Hepatocyte (in vitro differentiated cells): Measurements from ENCODE around the gene TESK2. TPM values are rescaled to one million over a fixed set of nuclear protein-coding genes. Genes with fewer than 3 reads are reported as not detected.

Experiments
- DNase-seq: peaks from one replicate; pipeline ENCODE4 v3.0.0-alpha.2; 2016; ENCODE audit warnings: low spot score
- H2AFZ ChIP-seq: fragments of 200-600 bp; sonication (generic); 2 replicates; pipeline ENCODE4 v1.6.0; 2016; ENCODE audit warnings: antibody characterized with exemption, mild to moderate bottlenecking
- H3K27ac ChIP-seq: fragments of 200-600 bp; sonication (generic); 2 replicates; pipeline ENCODE4 v1.5.1; 2016; ENCODE audit warnings: mild to moderate bottlenecking
- H3K27me3 ChIP-seq: fragments of 200-600 bp; sonication (generic); 2 replicates; pipeline ENCODE4 v1.6.1; 2016
- H3K36me3 ChIP-seq: fragments of 200-600 bp; sonication (generic); replicated peaks from 2 replicates; pipeline ENCODE4 v1.5.1; 2016; ENCODE audit warnings: low read depth; ENCODE audit not compliant: insufficient read depth
- H3K4me1 ChIP-seq: fragments of 200-600 bp; sonication (generic); 2 replicates; pipeline ENCODE4 v1.5.1; 2016; ENCODE audit warnings: mild to moderate bottlenecking, moderate library complexity; ENCODE audit not compliant: insufficient read depth
- H3K4me2 ChIP-seq: fragments of 200-600 bp; sonication (generic); 2 replicates; pipeline ENCODE4 v1.6.0; 2016
- H3K4me3 ChIP-seq: fragments of 200-600 bp; sonication (generic); 2 replicates; pipeline ENCODE4 v1.5.1; 2016; ENCODE audit warnings: mild to moderate bottlenecking
- H3K79me2 ChIP-seq: fragments of 200-600 bp; sonication (generic); 2 replicates; pipeline ENCODE4 v1.6.0; 2017; ENCODE audit warnings: mild to moderate bottlenecking
- H3K9me2 ChIP-seq: fragments of 200-600 bp; sonication (generic); replicated peaks from 2 replicates; pipeline ENCODE4 v1.6.0; 2017; ENCODE audit warnings: mild to moderate bottlenecking; ENCODE audit not compliant: insufficient read depth
- H3K9me3 ChIP-seq: fragments of 200-600 bp; sonication (generic); 2 replicates; pipeline ENCODE4 v1.5.1; 2016; ENCODE audit warnings: low read depth, mild to moderate bottlenecking
- H4K20me1 ChIP-seq: fragments of 200-600 bp; sonication (generic); 2 replicates; pipeline ENCODE4 v1.6.0; 2016; ENCODE audit warnings: mild to moderate bottlenecking; ENCODE audit not compliant: insufficient read depth, poor library complexity, severe bottlenecking
- CTCF ChIP-seq: fragments of 200-600 bp; sonication (generic); IDR thresholded peaks from 2 replicates; pipeline ENCODE4 v1.5.1; 2016; ENCODE audit warnings: antibody characterized with exemption, mild to moderate bottlenecking; ENCODE audit not compliant: poor library complexity
- EZH2 ChIP-seq: fragments of 200-600 bp; sonication (generic); IDR thresholded peaks from 2 replicates; pipeline ENCODE4 v1.6.1; 2016; ENCODE audit warnings: antibody characterized with exemption, mild to moderate bottlenecking, borderline replicate concordance
- EZH2phosphoT487 ChIP-seq: fragments of 200-600 bp; sonication (generic); IDR thresholded peaks from one replicate; pipeline ENCODE4 v1.6.1; 2018; ENCODE audit warnings: antibody characterized with exemption, mild to moderate bottlenecking, low read depth, moderate library complexity; ENCODE audit not compliant: unreplicated experiment, severe bottlenecking
- WGBS: methylation state at CpG from one replicate; pipeline ENCODE4 v1.1.6; 2016; ENCODE audit warnings: low lambda C conversion rate; ENCODE audit errors: missing lambda C conversion rate; 5-methylcytosine and 5-hydroxymethylcytosine counted together
- polyA plus RNA-seq: library from polyadenylated mRNA; unstranded; fragments of >200 nt; fragmentation: Nextera tagmentation; extraction: Ambion mirVana; gene quantifications from 2 replicates; pipeline ENCODE4 v1.2.1, GENCODE V29; 2016
- total RNA-seq: library from RNA; depleted of rRNA; stranded (reverse); fragments of >200 nt; gene quantifications from 2 replicates; pipeline ENCODE4 v1.2.3, GENCODE V29; 2014

TESK2 gene
- total and polyA plus RNA-seq, 2 experiments from 2014 or later = 6.2 to 8.6 TPM

GRCh38 chr1:45325851-45326506 lies 165.0 kb downstream of the TESK2 start:
- H3K36me3 ChIP-seq = no peaks in the 10 kb centered on the region
- TF ChIP-seq EZH2phosphoT487 (no peak), CTCF (no peak), EZH2 (no peak)
- no peak for DNase-seq
- no peak overlapping the region for H3K4me3 ChIP-seq
- H3K27ac ChIP-seq = no peak overlapping the region
- peaks cover 9% of the 10 kb centered on the region for H3K4me1 ChIP-seq
- no peaks in the 10 kb centered on the region for H3K27me3 ChIP-seq
- peak overlapping the region; percentile 90 for H2AFZ ChIP-seq
- whole genome bisulfite sequencing = 72% methylated on average over 6 of the region's 6 CpGs
- no peaks in the 10 kb centered on the region for H3K9me2 ChIP-seq
- H3K9me3 ChIP-seq = no peaks in the 10 kb centered on the region
- H3K4me2 ChIP-seq = peak overlapping the region; percentile 90
- H3K79me2 ChIP-seq = peaks cover 3% of the 10 kb centered on the region
- no peaks in the 10 kb centered on the region for H4K20me1 ChIP-seq

- 83% methylated on average over 10 of the region's 10 CpGs for WGBS
- no peaks in the 10 kb centered on the region for H3K27me3 ChIP-seq
Observed at GRCh38 chr1:45322486-45323040, 168.4 kb downstream of the TESK2 start.

GRCh38 chr1:45321444-45321843 lies 169.5 kb downstream of the TESK2 start:
- TF ChIP-seq CTCF (no peak), EZH2phosphoT487 (no peak), EZH2 (no peak)
- no peak overlapping the region for H2AFZ ChIP-seq
- no peak for DNase-seq
- H3K4me2 ChIP-seq = no peak overlapping the region
- H3K9me2 ChIP-seq = no peaks in the 10 kb centered on the region
- H3K36me3 ChIP-seq = no peaks in the 10 kb centered on the region
- no peaks in the 10 kb centered on the region for H3K27me3 ChIP-seq
- no peaks in the 10 kb centered on the region for H4K20me1 ChIP-seq
- no peaks in the 10 kb centered on the region for H3K79me2 ChIP-seq
- peaks cover 5% of the 10 kb centered on the region for H3K4me1 ChIP-seq
- no peaks in the 10 kb centered on the region for H3K9me3 ChIP-seq
- H3K4me3 ChIP-seq = no peak overlapping the region
- 77% methylated on average over 5 of the region's 5 CpGs for WGBS
- no peak overlapping the region for H3K27ac ChIP-seq

More at GRCh38 chr1:45322486-45323040, 168.4 kb downstream of the TESK2 start:
- Histone ChIP-seq H4K20me1 (no peaks in the 10 kb centered on the region), H3K27ac (no peak overlapping the region), H3K36me3 (no peaks in the 10 kb centered on the region), H3K4me3 (no peak overlapping the region), H3K4me1 (peaks cover 9% of the 10 kb centered on the region), H2AFZ (no peak overlapping the region), H3K4me2 (no peak overlapping the region), H3K9me3 (no peaks in the 10 kb centered on the region), H3K9me2 (no peaks in the 10 kb centered on the region), H3K79me2 (peaks cover 2% of the 10 kb centered on the region)
- no peak for DNase-seq
- no peak for TF ChIP-seq CTCF
- TF ChIP-seq EZH2phosphoT487 = no peak
- TF ChIP-seq EZH2 = no peak
